ENCODE results near the gene REEP3.
"Not testable (repeated sequence)": the region's sequence is repeated elsewhere in the genome, so short reads cannot be mapped to it uniquely, and the experiment has no call there.

The REEP3 gene

GRCh38 chr10:63487990-63488389 lies 33.2 kb upstream of the REEP3 start:
- Histone ChIP-seq H3K9ac (ENCODE audit: low read depth, low read length, poor library complexity, severe bottlenecking) (no peak overlapping the region), H3K4me1 (ENCODE audit: insufficient read depth, low read length, poor library complexity, severe bottlenecking) (peaks cover 13% of the 10 kb centered on the region), H3K79me2 (ENCODE audit: insufficient read depth, low read length) (peaks cover 66% of the 10 kb centered on the region), H3K9me2 (replicated peaks; ENCODE audit: low read depth, low read length) (no peaks in the 10 kb centered on the region), H3K4me2 (ENCODE audit: low read depth, low read length, poor library complexity, severe bottlenecking) (no peak overlapping the region), H3K27me3 (ENCODE audit: insufficient read depth, low read length, poor library complexity, severe bottlenecking) (no peaks in the 10 kb centered on the region), H3K36me3 (ENCODE audit: insufficient read depth, low read length) (no peaks in the 10 kb centered on the region; the same call in 1 of the 2 replicates), H4K20me1 (ENCODE audit: insufficient read depth, low read length, poor library complexity, severe bottlenecking) (peaks cover 7% of the 10 kb centered on the region), H3F3A (ENCODE audit: low read depth) (no peaks in the 10 kb centered on the region), H2AFZ (ENCODE audit: low read length) (no peak overlapping the region), H3K9me3 (ENCODE audit: insufficient read depth, low read depth, low read length) (no peaks in the 10 kb centered on the region), H3K4me3 (ENCODE audit: low read length, poor library complexity, severe bottlenecking) (no peak overlapping the region)
- TF ChIP-seq CTCF (conservative IDR thresholded peaks at IDR 0.05; ENCODE audit: low read length) (no peak), EZH2phosphoT487 (IDR thresholded peaks at IDR 0.05; ENCODE audit: borderline replicate concordance) (no peak)

GRCh38 chr10:63489838-63490237 lies 31.4 kb upstream of the REEP3 start:
- Histone ChIP-seq H3K4me3 (ENCODE audit: low read length, poor library complexity, severe bottlenecking) (no peak overlapping the region), H3K79me2 (ENCODE audit: insufficient read depth, low read length) (peaks cover 66% of the 10 kb centered on the region), H4K20me1 (ENCODE audit: insufficient read depth, low read length, poor library complexity, severe bottlenecking) (peaks cover 3% of the 10 kb centered on the region), H2AFZ (ENCODE audit: low read length) (no peak overlapping the region), H3K36me3 (ENCODE audit: insufficient read depth, low read length) (no peaks in the 10 kb centered on the region; the same call in 1 of the 2 replicates), H3K27me3 (ENCODE audit: insufficient read depth, low read length, poor library complexity, severe bottlenecking) (no peaks in the 10 kb centered on the region), H3F3A (ENCODE audit: low read depth) (no peaks in the 10 kb centered on the region), H3K4me2 (ENCODE audit: low read depth, low read length, poor library complexity, severe bottlenecking) (no peak overlapping the region), H3K4me1 (ENCODE audit: insufficient read depth, low read length, poor library complexity, severe bottlenecking) (peaks cover 13% of the 10 kb centered on the region), H3K9ac (ENCODE audit: low read depth, low read length, poor library complexity, severe bottlenecking) (no peak overlapping the region), H3K9me3 (ENCODE audit: insufficient read depth, low read depth, low read length) (no peaks in the 10 kb centered on the region), H3K9me2 (replicated peaks; ENCODE audit: low read depth, low read length) (no peaks in the 10 kb centered on the region)
- TF ChIP-seq CTCF (conservative IDR thresholded peaks at IDR 0.05; ENCODE audit: low read length) (no peak), EZH2phosphoT487 (IDR thresholded peaks at IDR 0.05; ENCODE audit: borderline replicate concordance) (no peak)

DNA sequence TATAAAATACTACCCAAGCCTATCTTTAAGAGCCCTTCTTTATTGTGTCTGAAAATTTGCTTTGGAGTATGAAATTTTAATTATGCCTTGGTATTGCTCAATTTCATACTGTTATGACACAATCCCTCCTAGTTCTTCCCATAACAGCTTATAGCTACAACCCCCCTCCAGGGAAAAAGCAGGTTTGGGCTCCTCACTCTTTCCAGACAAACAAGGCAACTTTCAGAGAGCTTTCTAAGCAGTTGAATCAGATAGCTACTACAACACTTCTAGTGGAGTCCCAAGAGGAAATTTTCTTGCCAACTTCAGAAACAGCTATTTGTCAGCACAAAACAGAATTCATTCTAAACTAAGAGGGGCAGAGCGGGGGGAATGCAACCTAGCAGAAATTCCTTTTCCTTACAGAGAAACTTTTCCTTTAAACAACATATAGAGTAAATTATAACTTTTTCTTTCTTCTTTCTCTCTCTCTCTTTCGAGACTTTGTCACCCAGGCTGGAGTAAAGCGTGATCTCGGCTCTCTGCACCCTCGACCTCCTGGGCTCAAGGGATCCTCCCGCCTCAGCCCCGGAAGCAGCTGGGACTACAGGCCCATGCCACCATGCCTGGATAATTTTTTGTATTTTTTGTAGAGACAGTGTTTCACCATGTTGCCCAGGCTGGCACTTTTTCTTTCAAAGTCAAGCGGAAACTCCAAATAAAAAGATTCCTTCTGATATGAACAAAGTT lies 29.4 kb upstream of the REEP3 start:
- Histone ChIP-seq H3K79me2 (ENCODE audit: insufficient read depth, low read length) (peaks cover 68% of the 10 kb centered on the region), H3K9ac (ENCODE audit: low read depth, low read length, poor library complexity, severe bottlenecking) (no peak overlapping the region), H3K4me2 (ENCODE audit: low read depth, low read length, poor library complexity, severe bottlenecking) (no peak overlapping the region), H3K9me2 (replicated peaks; ENCODE audit: low read depth, low read length) (no peaks in the 10 kb centered on the region), H4K20me1 (ENCODE audit: insufficient read depth, low read length, poor library complexity, severe bottlenecking) (peaks cover 3% of the 10 kb centered on the region), H3F3A (ENCODE audit: low read depth) (no peaks in the 10 kb centered on the region), H3K9me3 (ENCODE audit: insufficient read depth, low read depth, low read length) (no peaks in the 10 kb centered on the region), H2AFZ (ENCODE audit: low read length) (no peak overlapping the region), H3K4me1 (ENCODE audit: insufficient read depth, low read length, poor library complexity, severe bottlenecking) (peaks cover 9% of the 10 kb centered on the region), H3K4me3 (ENCODE audit: low read length, poor library complexity, severe bottlenecking) (no peak overlapping the region), H3K36me3 (ENCODE audit: insufficient read depth, low read length) (no peaks in the 10 kb centered on the region; the same call in 1 of the 2 replicates), H3K27me3 (ENCODE audit: insufficient read depth, low read length, poor library complexity, severe bottlenecking) (no peaks in the 10 kb centered on the region)
- TF ChIP-seq EZH2phosphoT487 (IDR thresholded peaks at IDR 0.05; ENCODE audit: borderline replicate concordance) (no peak), CTCF (conservative IDR thresholded peaks at IDR 0.05; ENCODE audit: low read length) (no peak)

DNA sequence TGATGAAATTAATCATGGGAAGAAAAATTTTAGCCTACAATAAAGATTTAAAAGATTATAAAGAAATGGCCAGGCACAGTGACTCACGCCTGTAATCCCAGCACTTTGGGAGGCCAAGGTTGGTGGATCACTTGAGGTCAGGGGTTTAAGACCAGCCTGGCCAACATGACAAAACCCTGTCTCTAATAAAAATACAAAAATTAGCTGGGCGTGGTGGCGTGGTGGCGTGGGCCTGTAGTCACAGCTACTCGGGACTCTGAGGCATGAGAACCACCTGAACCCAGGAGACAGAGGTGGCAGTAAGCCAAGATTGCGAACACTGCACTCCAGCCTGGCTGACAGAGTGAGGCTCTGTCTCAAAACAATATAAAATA lies 28.9 kb upstream of the REEP3 start:
- not testable (repeated sequence) for H3K4me3 ChIP-seq (ENCODE audit: low read length, poor library complexity, severe bottlenecking); H3K9ac ChIP-seq (ENCODE audit: low read depth, low read length, poor library complexity, severe bottlenecking); H3K4me1 ChIP-seq (ENCODE audit: insufficient read depth, low read length, poor library complexity, severe bottlenecking); H3K9me2 ChIP-seq (replicated peaks; ENCODE audit: low read depth, low read length); H3K9me3 ChIP-seq (ENCODE audit: insufficient read depth, low read depth, low read length); H3K36me3 ChIP-seq (ENCODE audit: insufficient read depth, low read length); H2AFZ ChIP-seq (ENCODE audit: low read length); H4K20me1 ChIP-seq (ENCODE audit: insufficient read depth, low read length, poor library complexity, severe bottlenecking); H3F3A ChIP-seq (ENCODE audit: low read depth); H3K27me3 ChIP-seq (ENCODE audit: insufficient read depth, low read length, poor library complexity, severe bottlenecking); H3K4me2 ChIP-seq (ENCODE audit: low read depth, low read length, poor library complexity, severe bottlenecking)
- H3K79me2 ChIP-seq (ENCODE audit: insufficient read depth, low read length) = peaks cover 68% of the 10 kb centered on the region

Data from Loucy (cell line).